DOHH2 (cell line): Measurements from ENCODE around the gene BBS5.

Experiments
- H3F3A ChIP-seq: fragments of 200-600 bp; sonication (generic), shearing (Covaris generic); 2 replicates; pipeline ENCODE4 v1.6.0; 2016; ENCODE audit warnings: antibody characterized with exemption, mild to moderate bottlenecking; ENCODE audit not compliant: control insufficient read depth, insufficient read depth
- H3K27ac ChIP-seq: fragments of 200-600 bp; sonication (generic); 2 replicates; pipeline ENCODE4 v1.5.1; 2014; ENCODE audit warnings: low read depth, mild to moderate bottlenecking, low read length, moderate library complexity
- H3K27me3 ChIP-seq: fragments of 200-600 bp; sonication (generic); 2 replicates; pipeline ENCODE4 v1.6.1; 2014; ENCODE audit warnings: mild to moderate bottlenecking, low read length, mixed read lengths; ENCODE audit not compliant: control insufficient read depth
- H3K36me3 ChIP-seq: fragments of 200-600 bp; sonication (generic); 2 replicates; pipeline ENCODE4 v1.6.1; 2014; ENCODE audit warnings: mild to moderate bottlenecking, low read length, moderate library complexity, mixed read lengths; ENCODE audit not compliant: control insufficient read depth
- H3K4me1 ChIP-seq: fragments of 200-600 bp; sonication (generic); 2 replicates; pipeline ENCODE4 v1.6.1; 2014; ENCODE audit warnings: mild to moderate bottlenecking, low read length, mixed read lengths; ENCODE audit not compliant: control insufficient read depth
- H3K4me2 ChIP-seq: fragments of 200-600 bp; sonication (generic); 2 replicates; pipeline ENCODE4 v1.6.0; 2014; ENCODE audit warnings: mild to moderate bottlenecking, low read length, moderate library complexity
- H3K4me3 ChIP-seq: fragments of 200-600 bp; sonication (generic); 2 replicates; pipeline ENCODE4 v1.5.1; 2014; ENCODE audit warnings: mild to moderate bottlenecking, low read length, mixed read lengths
- H3K79me2 ChIP-seq: fragments of 200-600 bp; sonication (generic); 2 replicates; pipeline ENCODE4 v1.6.1; 2014; ENCODE audit warnings: mild to moderate bottlenecking, low read length, mixed read lengths; ENCODE audit not compliant: control insufficient read depth
- H3K9me2 ChIP-seq: fragments of 200-600 bp; sonication (generic); replicated peaks from 2 replicates; pipeline ENCODE4 v1.6.1; 2014; ENCODE audit warnings: mild to moderate bottlenecking, low read length, mixed read lengths; ENCODE audit not compliant: control insufficient read depth
- H3K9me3 ChIP-seq: fragments of 200-600 bp; sonication (generic); 2 replicates; pipeline ENCODE4 v1.6.1; 2014; ENCODE audit warnings: antibody characterized with exemption, low read length, mixed read lengths; ENCODE audit not compliant: control insufficient read depth, insufficient read depth
- H4K20me1 ChIP-seq: fragments of 200-600 bp; sonication (generic); 2 replicates; pipeline ENCODE4 v1.6.0; 2014; ENCODE audit warnings: low read depth, mild to moderate bottlenecking, antibody characterized with exemption, low read length, moderate library complexity; ENCODE audit not compliant: control insufficient read depth, insufficient read depth
- CTCF ChIP-seq: fragments of 200-600 bp; sonication (generic); IDR thresholded peaks from one replicate; pipeline ENCODE4 v1.5.1; 2014; ENCODE audit warnings: antibody characterized with exemption, mild to moderate bottlenecking, low read depth, low read length; ENCODE audit not compliant: poor library complexity, severe bottlenecking
- EZH2phosphoT487 ChIP-seq: fragments of 200-600 bp; sonication (generic); IDR thresholded peaks from 2 replicates; pipeline ENCODE4 v1.6.1; 2017; ENCODE audit warnings: borderline replicate concordance, mild to moderate bottlenecking, antibody characterized with exemption, low read length, moderate library complexity, mixed read lengths

Gene BBS5

GRCh38 chr2:169509298-169509885 is 30.1 kb downstream of the BBS5 start, which contains the start of gene KLHL41:
Gene KLHL41, plus strand, starts transcription at chr2:169509702. Its CDS starts 77 bp downstream, at chr2:169509779.
- no peak for TF ChIP-seq EZH2phosphoT487
- Histone ChIP-seq H3K36me3 (no peaks in the 10 kb centered on the region), H3K4me2 (no peak within 1 kb of the TSS), H3K4me1 (no peaks in the 10 kb centered on the region), H3K79me2 (no peaks in the 10 kb centered on the region), H3K9me2 (no peaks in the 10 kb centered on the region), H3K27me3 (no peaks in the 10 kb centered on the region), H4K20me1 (no peaks in the 10 kb centered on the region), H3K4me3 (no peak within 1 kb of the TSS), H3K27ac (no peak within 1 kb of the TSS), H3K9me3 (no peaks in the 10 kb centered on the region), H3F3A (no peaks in the 10 kb centered on the region)

GRCh38 chr2:169509955-169510354 is 30.7 kb downstream of the BBS5 start:
- Histone ChIP-seq H3F3A (no peaks in the 10 kb centered on the region), H3K27me3 (no peaks in the 10 kb centered on the region), H3K36me3 (no peaks in the 10 kb centered on the region), H3K4me1 (no peaks in the 10 kb centered on the region), H3K27ac (no peak overlapping the region), H3K79me2 (no peaks in the 10 kb centered on the region), H3K9me2 (no peaks in the 10 kb centered on the region), H3K4me3 (no peak overlapping the region), H4K20me1 (no peaks in the 10 kb centered on the region), H3K9me3 (no peaks in the 10 kb centered on the region), H3K4me2 (no peak overlapping the region)
- TF ChIP-seq EZH2phosphoT487 (no peak), CTCF (no peak)

GRCh38 chr2:169510496-169510895 is 31.2 kb downstream of the BBS5 start:
- no peak for TF ChIP-seq EZH2phosphoT487
- TF ChIP-seq CTCF: no peak
- no peaks in the 10 kb centered on the region for H3K27me3 ChIP-seq
- no peaks in the 10 kb centered on the region for H3K4me1 ChIP-seq
- no peaks in the 10 kb centered on the region for H3K79me2 ChIP-seq
- no peak overlapping the region for H3K27ac ChIP-seq
- H3K36me3 ChIP-seq: no peaks in the 10 kb centered on the region
- no peak overlapping the region for H3K4me2 ChIP-seq
- H3F3A ChIP-seq: no peaks in the 10 kb centered on the region
- H3K4me3 ChIP-seq: no peak overlapping the region
- H3K9me2 ChIP-seq: no peaks in the 10 kb centered on the region
- no peaks in the 10 kb centered on the region for H3K9me3 ChIP-seq
- H4K20me1 ChIP-seq: no peaks in the 10 kb centered on the region

- H3K79me2 ChIP-seq: no peaks in the 10 kb centered on the region
- H3K4me3 ChIP-seq: no peak overlapping the region
- H3K9me2 ChIP-seq: no peaks in the 10 kb centered on the region
- no peak overlapping the region for H3K4me2 ChIP-seq
- H3K27me3 ChIP-seq: no peaks in the 10 kb centered on the region
- H3K4me1 ChIP-seq: no peaks in the 10 kb centered on the region
- TF ChIP-seq EZH2phosphoT487 (no peak), CTCF (no peak)
- H3K27ac ChIP-seq: no peak overlapping the region
- H3K36me3 ChIP-seq: no peaks in the 10 kb centered on the region
- no peaks in the 10 kb centered on the region for H3K9me3 ChIP-seq
- H3F3A ChIP-seq: no peaks in the 10 kb centered on the region
- H4K20me1 ChIP-seq: no peaks in the 10 kb centered on the region
Observed at GRCh38 chr2:169511818-169512217, 32.5 kb downstream of the BBS5 start.
